ENCODE data around the gene CCNF.

Gene CCNF

GRCh38 chr16:2507665-2508064, 78.4 kb downstream of the CCNF start:
- H3K36me3 ChIP-seq (ENCODE audit: insufficient read depth, low read length), result no peaks in the 10 kb centered on the region
- H2AFZ ChIP-seq (ENCODE audit: low read length, unreplicated experiment), result no peak overlapping the region
- no peak overlapping the region for H3K4me3 ChIP-seq (ENCODE audit: low read depth, low read length)
- H3K27ac ChIP-seq (ENCODE audit: low read depth, low read length), result no peak overlapping the region
- H3K4me1 ChIP-seq (ENCODE audit: control insufficient read depth, insufficient read depth, low read length, unreplicated experiment), result peaks cover 5% of the 10 kb centered on the region
- H3K79me2 ChIP-seq (ENCODE audit: control insufficient read depth, insufficient read depth, low read length, unreplicated experiment), result no peaks in the 10 kb centered on the region
- H3K27me3 ChIP-seq (ENCODE audit: insufficient read depth, low read length), result no peaks in the 10 kb centered on the region

Data from ACC112 (cell line).